GM21786 (cell line): ENCODE data around the gene EPN2.

Source experiments
- ATAC-seq: cut with Tn5 transposase; IDR thresholded peaks from one replicate; pipeline ENCODE4 v1.9.1; 2021; ENCODE audit not compliant: unreplicated experiment

Gene EPN2

GRCh38 chr17:19290066-19290705, 53.0 kb downstream of the EPN2 start:
- no peak for ATAC-seq

- ATAC-seq: no peak
Observed at GRCh38 chr17:19291646-19292376, 54.6 kb downstream of the EPN2 start.

- no peak for ATAC-seq
Observed at GRCh38 chr17:19292377-19292711, 55.2 kb downstream of the EPN2 start.

GRCh38 chr17:19294443-19294842, 57.3 kb downstream of the EPN2 start:
- no peak for ATAC-seq

- ATAC-seq: no peak
Observed at GRCh38 chr17:19295473-19296135, 58.4 kb downstream of the EPN2 start.

- no peak for ATAC-seq
Observed at GRCh38 chr17:19296786-19297778, 59.9 kb downstream of the EPN2 start.

- ATAC-seq: no peak
Observed at GRCh38 chr17:19298569-19299213, 61.5 kb downstream of the EPN2 start.

- no peak for ATAC-seq
Observed at GRCh38 chr17:19299214-19299747, 62.1 kb downstream of the EPN2 start.

GRCh38 chr17:19299866-19300265, 62.7 kb downstream of the EPN2 start:
- no peak for ATAC-seq

GRCh38 chr17:19301274-19301951, 64.2 kb downstream of the EPN2 start:
- ATAC-seq: no peak

GRCh38 chr17:19301973-19302372, 64.8 kb downstream of the EPN2 start:
- ATAC-seq: no peak

- ATAC-seq: no peak
Observed at GRCh38 chr17:19302791-19303331, 65.7 kb downstream of the EPN2 start.

- no peak for ATAC-seq
Observed at GRCh38 chr17:19303367-19303776, 66.2 kb downstream of the EPN2 start.

- ATAC-seq: no peak
Observed at GRCh38 chr17:19304209-19304608, 67.0 kb downstream of the EPN2 start.

- ATAC-seq: no peak
Observed at GRCh38 chr17:19304751-19305150, 67.6 kb downstream of the EPN2 start.

GRCh38 chr17:19305256-19305655, 68.1 kb downstream of the EPN2 start:
- no peak for ATAC-seq

GRCh38 chr17:19305761-19306159, 68.6 kb downstream of the EPN2 start:
- no peak for ATAC-seq

GRCh38 chr17:19306160-19307111, 69.3 kb downstream of the EPN2 start:
- peak; percentile 84 for ATAC-seq
